ENCODE data around the gene IMPA2.

The IMPA2 gene

DNA sequence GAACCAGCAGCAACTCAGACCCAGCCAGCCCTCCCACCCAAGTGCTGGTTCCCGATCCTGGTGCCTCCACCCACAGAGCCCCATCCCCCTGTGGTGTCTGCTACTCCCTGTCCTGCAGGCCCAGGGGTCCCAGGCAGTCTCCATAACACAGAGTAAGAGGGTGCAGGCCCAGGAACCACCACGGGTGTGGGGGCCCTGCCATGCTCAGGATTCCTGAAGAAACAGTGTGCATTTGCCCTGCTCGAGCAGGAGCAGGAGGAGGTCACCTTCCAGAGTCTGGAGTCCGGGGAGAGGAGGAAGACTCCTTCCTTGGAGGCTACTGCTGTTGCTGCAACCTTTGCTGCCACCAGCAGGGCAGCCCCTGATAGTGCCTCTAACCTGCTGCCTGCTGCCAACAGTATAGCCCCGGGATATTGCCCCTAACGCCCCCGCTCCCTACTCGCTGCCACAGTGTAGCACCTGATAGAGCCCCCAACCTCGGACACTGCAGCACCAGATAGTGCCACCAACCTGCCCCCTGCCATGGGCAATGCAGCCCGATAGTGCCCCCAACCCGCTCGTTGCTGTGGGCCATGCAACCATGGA, 65.5 kb downstream of the IMPA2 start:
- peaks cover 17% of the 10 kb centered on the region for H3K4me1 Mint-ChIP-seq (ENCODE audit: low read depth)
- H3K27ac Mint-ChIP-seq: no peak overlapping the region
- no peaks in the 10 kb centered on the region for H3K9me3 Mint-ChIP-seq

DNA sequence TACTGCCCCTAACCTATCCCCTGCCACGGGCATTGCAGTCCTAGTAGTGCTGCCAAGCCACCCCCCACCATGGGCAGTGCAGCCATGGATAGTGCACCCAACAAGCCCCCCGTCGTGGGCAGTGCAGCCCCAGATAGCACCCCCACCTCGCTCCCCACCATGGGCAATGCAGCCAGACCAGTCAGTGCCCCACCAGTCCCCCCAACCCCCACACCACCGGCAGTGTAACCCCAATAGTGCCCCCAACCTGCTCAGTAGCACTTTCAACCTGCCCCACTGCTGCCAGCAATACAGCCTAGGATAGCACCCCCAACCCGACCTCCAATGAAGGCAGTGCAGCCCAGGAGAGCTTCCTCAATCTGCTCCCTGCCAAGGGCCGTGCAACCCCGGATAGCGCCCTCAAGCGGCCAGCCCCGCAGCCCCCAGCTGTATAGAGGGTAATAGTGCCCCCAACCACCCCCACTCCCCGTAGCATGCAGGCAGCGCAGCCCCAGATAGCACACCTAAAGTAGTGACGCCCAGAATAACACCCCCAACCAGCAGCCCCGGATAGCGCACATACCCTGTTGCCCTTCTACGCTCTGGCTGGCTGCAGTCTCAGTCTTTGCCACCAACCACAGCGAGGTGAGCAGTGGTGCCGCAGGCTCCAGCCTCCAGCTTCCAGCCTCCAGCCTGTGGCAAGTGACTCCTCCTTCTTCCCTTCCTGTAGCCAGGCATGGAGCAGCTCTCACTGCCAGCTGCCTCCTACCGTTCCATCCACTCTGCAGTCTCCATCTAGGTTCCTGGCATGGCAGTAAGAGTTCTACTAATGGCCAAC, 66.9 kb downstream of the IMPA2 start:
- H3K27ac Mint-ChIP-seq: no peak overlapping the region
- H3K36me3 Mint-ChIP-seq (ENCODE audit: low read depth): no peaks in the 10 kb centered on the region
- H3K4me1 Mint-ChIP-seq (ENCODE audit: low read depth): peaks cover 17% of the 10 kb centered on the region
- peaks cover 3% of the 10 kb centered on the region for H3K27me3 Mint-ChIP-seq
- H3K4me3 Mint-ChIP-seq: no peak overlapping the region
- no peaks in the 10 kb centered on the region for H3K9me3 Mint-ChIP-seq

More for the DNA sequence above, 65.5 kb downstream of the IMPA2 start:
- H3K27me3 Mint-ChIP-seq: peaks cover 3% of the 10 kb centered on the region
- H3K4me3 Mint-ChIP-seq: no peak overlapping the region
- H3K36me3 Mint-ChIP-seq (ENCODE audit: low read depth): no peaks in the 10 kb centered on the region

- Mint-ChIP-seq H3K9me3 (no peaks in the 10 kb centered on the region), H3K36me3 (ENCODE audit: low read depth) (no peaks in the 10 kb centered on the region), H3K4me1 (ENCODE audit: low read depth) (peaks cover 17% of the 10 kb centered on the region), H3K27ac (no peak overlapping the region), H3K27me3 (peaks cover 3% of the 10 kb centered on the region), H3K4me3 (no peak overlapping the region)
These were observed 67.5 kb downstream of the IMPA2 start for GRCh38 chr18:12048827-12049175.

DNA sequence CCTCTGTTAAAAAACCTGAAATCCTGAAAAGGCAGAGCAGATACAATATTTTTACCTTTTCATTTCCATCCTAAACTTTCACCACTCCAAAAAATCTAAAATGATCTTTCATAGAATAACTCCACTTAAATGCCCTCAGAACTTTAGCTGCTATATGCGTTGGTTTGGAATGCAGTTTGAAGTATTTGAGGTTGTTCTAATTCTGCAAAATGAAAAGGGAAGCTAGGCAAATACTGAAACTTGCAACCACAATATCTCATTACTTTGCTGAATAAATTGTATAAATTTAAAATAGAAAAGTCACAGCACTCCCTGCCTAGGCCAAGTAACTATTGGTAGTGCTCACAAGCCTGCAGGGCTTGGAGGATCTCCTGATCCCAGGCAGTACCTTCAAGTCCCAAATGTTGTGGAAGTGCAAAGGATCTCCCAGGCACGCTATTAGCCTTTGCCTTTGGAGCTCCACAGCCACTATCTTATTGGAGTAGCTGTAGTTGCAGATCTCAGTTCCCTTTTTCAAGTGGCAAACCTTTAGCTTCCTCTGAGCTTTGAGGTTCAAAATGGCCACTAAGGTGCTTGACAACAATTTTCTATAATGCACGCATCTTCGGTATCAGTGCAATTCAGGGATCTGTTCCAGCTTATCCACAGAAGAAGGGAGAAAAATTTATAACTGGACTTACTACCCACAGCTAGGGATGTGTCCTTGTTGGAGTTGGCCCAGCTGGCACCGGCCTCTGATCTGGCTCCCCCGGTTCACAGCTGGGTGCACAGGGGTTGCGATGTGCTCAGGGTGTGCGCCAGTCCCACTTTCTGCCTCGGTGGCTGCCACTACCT, 68.9 kb downstream of the IMPA2 start:
- Mint-ChIP-seq H3K36me3 (ENCODE audit: low read depth) (no peaks in the 10 kb centered on the region), H3K4me1 (ENCODE audit: low read depth) (peaks cover 17% of the 10 kb centered on the region), H3K27me3 (no peaks in the 10 kb centered on the region), H3K27ac (no peak overlapping the region), H3K4me3 (no peak overlapping the region), H3K9me3 (no peaks in the 10 kb centered on the region)

- Mint-ChIP-seq H3K4me3 (no peak overlapping the region), H3K4me1 (ENCODE audit: low read depth) (peaks cover 17% of the 10 kb centered on the region), H3K27ac (no peak overlapping the region), H3K9me3 (no peaks in the 10 kb centered on the region), H3K27me3 (no peaks in the 10 kb centered on the region), H3K36me3 (ENCODE audit: low read depth) (no peaks in the 10 kb centered on the region)
These were observed 71.6 kb downstream of the IMPA2 start for GRCh38 chr18:12052866-12053265.

DNA sequence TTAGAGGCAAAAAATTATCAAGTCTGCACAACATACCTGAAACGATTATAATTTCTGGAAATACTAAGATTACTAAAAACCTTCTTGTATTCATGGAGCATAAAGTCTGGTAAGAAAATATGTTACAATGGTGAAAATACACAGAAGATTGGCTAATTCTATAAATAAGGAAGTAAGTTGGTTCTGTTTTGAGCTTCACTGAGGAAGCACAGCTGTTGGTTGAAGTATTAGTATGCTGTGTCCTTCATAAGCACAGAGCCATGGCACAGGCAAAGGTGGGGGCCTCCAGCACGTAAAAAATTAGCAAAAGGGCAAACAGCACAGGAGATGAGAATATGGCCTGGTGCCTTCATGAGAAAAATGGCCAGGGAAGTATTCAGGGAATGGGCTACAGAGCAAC, 72.0 kb downstream of the IMPA2 start:
- no peaks in the 10 kb centered on the region for H3K36me3 Mint-ChIP-seq (ENCODE audit: low read depth)
- H3K27ac Mint-ChIP-seq: no peak overlapping the region
- no peaks in the 10 kb centered on the region for H3K27me3 Mint-ChIP-seq
- H3K4me1 Mint-ChIP-seq (ENCODE audit: low read depth): peaks cover 17% of the 10 kb centered on the region
- H3K4me3 Mint-ChIP-seq: no peak overlapping the region
- no peaks in the 10 kb centered on the region for H3K9me3 Mint-ChIP-seq

- Mint-ChIP-seq H3K27me3 (no peaks in the 10 kb centered on the region), H3K36me3 (ENCODE audit: low read depth) (no peaks in the 10 kb centered on the region), H3K27ac (no peak overlapping the region), H3K4me1 (ENCODE audit: low read depth) (no peaks in the 10 kb centered on the region), H3K4me3 (no peak overlapping the region), H3K9me3 (no peaks in the 10 kb centered on the region)
These were observed 75.0 kb downstream of the IMPA2 start for GRCh38 chr18:12056034-12056883.

DNA sequence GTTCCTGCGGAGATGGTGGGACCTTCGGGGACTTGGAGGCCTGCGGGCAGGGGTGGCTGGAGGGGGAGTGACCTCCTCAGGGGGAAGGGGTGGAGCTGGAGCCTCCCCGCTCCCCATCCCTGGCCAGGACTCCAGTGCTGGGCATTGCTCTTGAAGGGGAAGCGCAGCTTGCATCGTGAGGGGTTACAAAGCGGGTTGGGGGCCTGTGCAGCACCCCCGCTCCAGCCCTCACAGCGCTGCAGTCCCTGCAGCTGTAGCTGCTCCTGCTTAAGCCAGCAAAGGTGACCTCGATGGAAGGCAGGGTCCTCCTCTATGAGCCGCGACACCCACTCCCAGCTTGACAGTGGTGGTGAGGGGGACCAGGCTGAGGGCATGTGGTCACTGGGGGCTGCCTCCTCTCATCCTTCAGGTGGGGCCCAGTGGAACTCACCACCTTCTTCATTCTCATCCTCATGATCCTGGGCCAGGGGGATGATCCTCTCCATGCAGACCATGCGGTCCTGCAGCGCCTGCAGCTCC, 75.6 kb downstream of the IMPA2 start:
- no peaks in the 10 kb centered on the region for H3K9me3 Mint-ChIP-seq
- H3K36me3 Mint-ChIP-seq (ENCODE audit: low read depth): no peaks in the 10 kb centered on the region
- H3K27ac Mint-ChIP-seq: no peak overlapping the region
- H3K4me1 Mint-ChIP-seq (ENCODE audit: low read depth): no peaks in the 10 kb centered on the region
- no peaks in the 10 kb centered on the region for H3K27me3 Mint-ChIP-seq
- H3K4me3 Mint-ChIP-seq: no peak overlapping the region

DNA sequence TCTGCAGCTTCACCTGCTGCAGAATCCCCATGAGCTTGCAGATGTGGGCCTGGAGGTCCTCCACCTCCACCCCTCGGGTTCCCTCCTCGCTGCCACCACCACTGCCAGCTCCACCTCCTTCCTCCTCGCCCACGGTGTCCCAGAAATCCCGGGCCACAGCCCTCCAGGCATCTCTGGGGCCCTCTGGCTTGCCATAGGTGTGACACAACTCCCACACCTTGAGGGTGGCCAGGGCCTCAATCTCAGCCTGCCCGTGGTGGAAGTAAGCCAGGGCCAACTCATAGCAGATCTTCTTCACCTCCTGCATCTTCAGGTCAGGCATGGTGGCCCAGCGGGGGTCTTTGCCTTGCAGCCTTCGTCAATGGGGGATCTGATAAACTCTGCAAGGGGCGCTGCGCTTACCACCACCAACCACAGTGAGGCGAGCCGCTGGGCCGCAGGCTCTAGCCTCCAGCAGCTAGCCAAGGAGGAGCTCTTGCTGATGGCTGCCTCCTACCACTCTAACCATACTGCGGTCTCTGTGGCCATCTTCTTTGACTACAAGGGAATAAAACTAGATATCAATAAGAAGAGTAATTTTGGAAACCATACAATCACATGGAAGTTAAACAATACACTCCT, 76.2 kb downstream of the IMPA2 start:
- no peaks in the 10 kb centered on the region for H3K4me1 Mint-ChIP-seq (ENCODE audit: low read depth)
- no peaks in the 10 kb centered on the region for H3K9me3 Mint-ChIP-seq

GRCh38 chr18:12059334-12060181, 78.3 kb downstream of the IMPA2 start:
- H3K4me3 Mint-ChIP-seq: no peak overlapping the region

More for the DNA sequence above, 76.2 kb downstream of the IMPA2 start:
- Mint-ChIP-seq H3K4me3 (no peak overlapping the region), H3K27ac (no peak overlapping the region), H3K36me3 (ENCODE audit: low read depth) (no peaks in the 10 kb centered on the region), H3K27me3 (no peaks in the 10 kb centered on the region)

DNA sequence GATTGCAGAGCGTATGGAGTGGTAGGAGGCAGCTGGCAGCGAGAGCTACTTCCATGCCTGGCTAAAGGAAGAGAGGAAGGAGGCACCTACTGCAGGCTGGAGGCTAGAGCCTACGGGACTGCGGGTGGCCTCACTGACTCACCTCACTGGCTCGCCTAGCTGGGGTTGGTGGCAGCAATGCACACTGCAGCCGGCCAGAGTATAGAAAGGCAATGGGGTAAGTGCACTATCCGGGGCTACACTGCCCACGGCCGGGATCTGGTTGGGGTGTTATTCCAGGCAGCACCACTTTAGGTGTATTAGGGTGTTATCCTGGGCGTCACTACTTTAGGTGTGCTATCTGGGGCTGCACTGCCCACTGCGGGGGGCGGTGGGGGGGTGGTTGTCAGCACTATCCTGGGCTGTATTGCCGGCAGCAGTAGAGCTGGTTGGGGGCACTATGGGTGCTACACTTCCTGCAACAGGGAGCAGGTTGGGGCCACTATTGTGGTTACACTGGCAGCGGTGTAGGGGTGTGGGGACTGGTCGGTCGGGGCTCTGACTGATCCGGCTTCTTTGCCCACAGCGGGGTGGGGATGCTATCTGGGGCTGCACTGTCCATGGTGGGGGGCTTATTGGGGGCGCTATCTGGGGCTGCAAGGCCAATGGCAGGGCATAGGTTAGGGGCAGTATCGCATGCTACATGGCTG, 79.0 kb downstream of the IMPA2 start:
- no peaks in the 10 kb centered on the region for H3K4me1 Mint-ChIP-seq (ENCODE audit: low read depth)
- H3K27ac Mint-ChIP-seq: no peak overlapping the region
- no peaks in the 10 kb centered on the region for H3K27me3 Mint-ChIP-seq
- H3K36me3 Mint-ChIP-seq (ENCODE audit: low read depth): no peaks in the 10 kb centered on the region
- H3K4me3 Mint-ChIP-seq: no peak overlapping the region
- no peaks in the 10 kb centered on the region for H3K9me3 Mint-ChIP-seq

More at GRCh38 chr18:12059334-12060181, 78.3 kb downstream of the IMPA2 start:
- no peaks in the 10 kb centered on the region for H3K4me1 Mint-ChIP-seq (ENCODE audit: low read depth)
- no peaks in the 10 kb centered on the region for H3K9me3 Mint-ChIP-seq
- H3K27ac Mint-ChIP-seq: no peak overlapping the region
- H3K36me3 Mint-ChIP-seq (ENCODE audit: low read depth): no peaks in the 10 kb centered on the region
- no peaks in the 10 kb centered on the region for H3K27me3 Mint-ChIP-seq

GRCh38 chr18:12061685-12062084, 80.4 kb downstream of the IMPA2 start:
- Mint-ChIP-seq H3K4me3 (no peak overlapping the region), H3K27ac (no peak overlapping the region), H3K27me3 (no peaks in the 10 kb centered on the region), H3K9me3 (no peaks in the 10 kb centered on the region), H3K36me3 (ENCODE audit: low read depth) (no peaks in the 10 kb centered on the region), H3K4me1 (ENCODE audit: low read depth) (no peaks in the 10 kb centered on the region)

DNA sequence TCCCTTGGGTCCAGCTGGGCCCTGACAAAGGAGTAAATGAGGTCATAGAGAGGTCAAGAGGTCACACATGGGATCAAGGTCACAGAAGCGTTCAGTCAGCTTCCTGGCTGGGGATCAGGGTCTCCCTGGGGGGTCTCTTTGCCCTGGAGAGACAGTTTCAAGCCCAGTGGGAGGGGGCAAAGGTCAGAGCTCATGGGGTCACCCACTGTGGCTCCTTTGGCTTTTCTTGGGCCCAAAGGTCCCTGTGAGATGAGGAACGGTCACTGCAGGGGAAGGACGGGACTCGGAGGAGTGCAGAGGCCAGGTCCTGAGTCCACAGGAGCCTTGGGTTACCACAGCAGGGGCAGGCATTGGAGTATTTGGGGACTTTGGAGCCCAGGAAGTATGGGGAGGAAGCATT, 81.7 kb downstream of the IMPA2 start:
- H3K9me3 Mint-ChIP-seq: no peaks in the 10 kb centered on the region
- no peak overlapping the region for H3K4me3 Mint-ChIP-seq
- no peaks in the 10 kb centered on the region for H3K36me3 Mint-ChIP-seq (ENCODE audit: low read depth)
- H3K27me3 Mint-ChIP-seq: no peaks in the 10 kb centered on the region
- H3K27ac Mint-ChIP-seq: no peak overlapping the region
- no peaks in the 10 kb centered on the region for H3K4me1 Mint-ChIP-seq (ENCODE audit: low read depth)

All from stimulated activated naive CD8-positive, alpha-beta T cell treated with anti-CD3 and anti-CD28 coated beads, Interleukin-15, Interleukin-2, amounts not matched to agents 100 ng/mL and 50 ng/mL, for 24 hours (primary cell).